ENCODE results near the gene PTPRG.
"Not testable (repeated sequence)": the region's sequence is repeated elsewhere in the genome, so short reads cannot be mapped to it uniquely, and the experiment has no call there.

The PTPRG gene

GRCh38 chr3:61808999-61809398 is 247.6 kb downstream of the PTPRG start:
- no peak for TF ChIP-seq JUND (IDR thresholded peaks at IDR 0.05; ENCODE audit: low read depth)
- in situ Hi-C loops (cut with HindIII; ENCODE audit: low pct_unique_long_range_greater_than_20kb, low sequenced_read_pairs): no loop called here
- no peak for DNase-seq (ENCODE audit: low read depth in 1 of 2, low spot score in 1 of 2)

- no peak for TF ChIP-seq JUND (IDR thresholded peaks at IDR 0.05; ENCODE audit: low read depth)
- DNase-seq (ENCODE audit: low read depth in 1 of 2, low spot score in 1 of 2): no peak
- in situ Hi-C loops (cut with HindIII; ENCODE audit: low pct_unique_long_range_greater_than_20kb, low sequenced_read_pairs): no loop called here
Measured at GRCh38 chr3:61809879-61810278, 248.5 kb downstream of the PTPRG start.

- no peak for TF ChIP-seq JUND (IDR thresholded peaks at IDR 0.05; ENCODE audit: low read depth)
- no peak for DNase-seq (ENCODE audit: low read depth in 1 of 2, low spot score in 1 of 2)
- in situ Hi-C loops (cut with HindIII; ENCODE audit: low pct_unique_long_range_greater_than_20kb, low sequenced_read_pairs): no loop called here
Measured at GRCh38 chr3:61810953-61811497, 249.7 kb downstream of the PTPRG start.

- no peak for TF ChIP-seq JUND (IDR thresholded peaks at IDR 0.05; ENCODE audit: low read depth)
- no peak for DNase-seq (ENCODE audit: low read depth in 1 of 2, low spot score in 1 of 2)
- in situ Hi-C loops (cut with HindIII; ENCODE audit: low pct_unique_long_range_greater_than_20kb, low sequenced_read_pairs): no loop called here
Measured at GRCh38 chr3:61811652-61812051, 250.3 kb downstream of the PTPRG start.

- no peak for TF ChIP-seq JUND (IDR thresholded peaks at IDR 0.05; ENCODE audit: low read depth)
- DNase-seq (ENCODE audit: low read depth in 1 of 2, low spot score in 1 of 2): no peak
- in situ Hi-C loops (cut with HindIII; ENCODE audit: low pct_unique_long_range_greater_than_20kb, low sequenced_read_pairs): no loop called here
Measured at GRCh38 chr3:61812085-61812484, 250.7 kb downstream of the PTPRG start.

GRCh38 chr3:61812517-61812916 is 251.1 kb downstream of the PTPRG start:
- TF ChIP-seq JUND (IDR thresholded peaks at IDR 0.05; ENCODE audit: low read depth): no peak
- DNase-seq (ENCODE audit: low read depth in 1 of 2, low spot score in 1 of 2): no peak
- in situ Hi-C loops (cut with HindIII; ENCODE audit: low pct_unique_long_range_greater_than_20kb, low sequenced_read_pairs): no loop called here

GRCh38 chr3:61813636-61814035 is 252.3 kb downstream of the PTPRG start:
- no peak for DNase-seq (ENCODE audit: low read depth in 1 of 2, low spot score in 1 of 2)
- in situ Hi-C loops (cut with HindIII; ENCODE audit: low pct_unique_long_range_greater_than_20kb, low sequenced_read_pairs): no loop called here
- TF ChIP-seq JUND (IDR thresholded peaks at IDR 0.05; ENCODE audit: low read depth): no peak

- in situ Hi-C loops (cut with HindIII; ENCODE audit: low pct_unique_long_range_greater_than_20kb, low sequenced_read_pairs): no loop called here
Measured at GRCh38 chr3:61814674-61815073, 253.3 kb downstream of the PTPRG start.

GRCh38 chr3:61816304-61816703 is 254.9 kb downstream of the PTPRG start:
- DNase-seq (ENCODE audit: low read depth in 1 of 2, low spot score in 1 of 2); in situ Hi-C loops (cut with HindIII; ENCODE audit: low pct_unique_long_range_greater_than_20kb, low sequenced_read_pairs): not testable (repeated sequence)

More at GRCh38 chr3:61814674-61815073, 253.3 kb downstream of the PTPRG start:
- no peak for DNase-seq (ENCODE audit: low read depth in 1 of 2, low spot score in 1 of 2)
- no peak for TF ChIP-seq JUND (IDR thresholded peaks at IDR 0.05; ENCODE audit: low read depth)

- TF ChIP-seq JUND (IDR thresholded peaks at IDR 0.05; ENCODE audit: low read depth): no peak
- in situ Hi-C loops (cut with HindIII; ENCODE audit: low pct_unique_long_range_greater_than_20kb, low sequenced_read_pairs): no loop called here
- no peak for DNase-seq (ENCODE audit: low read depth in 1 of 2, low spot score in 1 of 2)
Measured at GRCh38 chr3:61819861-61820260, 258.5 kb downstream of the PTPRG start.

- in situ Hi-C loops (cut with HindIII; ENCODE audit: low pct_unique_long_range_greater_than_20kb, low sequenced_read_pairs): no loop called here
Measured at GRCh38 chr3:61820306-61820992, 259.1 kb downstream of the PTPRG start.

GRCh38 chr3:61821823-61822251 is 260.5 kb downstream of the PTPRG start:
- no peak for TF ChIP-seq JUND (IDR thresholded peaks at IDR 0.05; ENCODE audit: low read depth)
- in situ Hi-C loops (cut with HindIII; ENCODE audit: low pct_unique_long_range_greater_than_20kb, low sequenced_read_pairs): no loop called here
- DNase-seq (ENCODE audit: low read depth in 1 of 2, low spot score in 1 of 2): no peak

More at GRCh38 chr3:61820306-61820992, 259.1 kb downstream of the PTPRG start:
- DNase-seq (ENCODE audit: low read depth in 1 of 2, low spot score in 1 of 2): no peak
- TF ChIP-seq JUND (IDR thresholded peaks at IDR 0.05; ENCODE audit: low read depth): no peak

GRCh38 chr3:61822588-61822987 is 261.2 kb downstream of the PTPRG start:
- DNase-seq (ENCODE audit: low read depth in 1 of 2, low spot score in 1 of 2): no peak
- in situ Hi-C loops (cut with HindIII; ENCODE audit: low pct_unique_long_range_greater_than_20kb, low sequenced_read_pairs): no loop called here
- no peak for TF ChIP-seq JUND (IDR thresholded peaks at IDR 0.05; ENCODE audit: low read depth)

Measured in T47D (cell line).